A549 (cell line): ENCODE results near the gene MPP2. TPM values are rescaled to one million over a fixed set of nuclear protein-coding genes. Genes with fewer than 3 reads are reported as not detected.

ENCODE experiments used
- ATAC-seq, 2 experiments: fragments of 200-7000 bp in 1 of 2; fragments of >200 bp in 1 of 2; cut with Nextera tagmentation in 1 of 2; cut with Tn5 transposase in 1 of 2; 3 replicates each; pipeline versions ENCODE4 v1.8.0 to v1.9.1; 2018 to 2020; ENCODE audit warnings: mild to moderate bottlenecking in 1 of 2, moderate library complexity in 1 of 2
- CTCF ChIA-PET: fragments of 300-600 bp; sonication (Branson Sonifier 250); formaldehyde crosslinking; extraction: SDS; loops from one replicate; lab custom pipeline; 2021; ENCODE audit warnings: antibody characterized with exemption, inconsistent platforms; lab: Yijun Ruan, JAX
- POLR2A ChIA-PET: fragments of 350-600 bp; formaldehyde crosslinking; extraction: SDS; loops from one replicate; lab custom pipeline; 2021; ENCODE audit warnings: antibody characterized with exemption, inconsistent platforms; lab: Yijun Ruan, JAX
- DNase-seq, 2 experiments: peaks; one replicate each; pipeline versions ENCODE4 v3.0.0 to v3.0.0-alpha.2; 2011 to 2016; ENCODE audit warnings: low read depth in 1 of 2, low spot score in 1 of 2
- FAIRE-seq: peaks from 2 replicates; lab custom pipeline; 2011; peaks lifted over from hg19 to GRCh38; lab: Jason Lieb, UNC
- H3K27ac ChIP-seq, 2 experiments: fragments of >200 bp; sonication (Bioruptor Twin); formaldehyde crosslinking; 3 replicates each; pipeline ENCODE4 v1.5.1; 2016 to 2017
- H3K4me1 ChIP-seq: fragments of >200 bp; sonication (Bioruptor Twin); formaldehyde crosslinking; 3 replicates; pipeline ENCODE4 v1.6.1; 2016
- H3K4me2 ChIP-seq: fragments of >200 bp; sonication (Bioruptor Twin); formaldehyde crosslinking; 3 replicates; pipeline ENCODE4 v1.6.1; 2016
- H3K4me3 ChIP-seq: fragments of >200 bp; sonication (Bioruptor Twin); formaldehyde crosslinking; 3 replicates; pipeline ENCODE4 v1.5.1; 2016
- H3K9me3 ChIP-seq: fragments of >200 bp; sonication (Bioruptor Twin); formaldehyde crosslinking; 3 replicates; pipeline ENCODE4 v1.6.1; 2016
- BHLHE40 ChIP-seq: IDR thresholded peaks from 2 replicates; pipeline ENCODE4 v1.6.1; 2012; ENCODE audit warnings: low read depth, low read length, inconsistent platforms
- CBX2 ChIP-seq: fragments of 200-600 bp; sonication (generic); IDR thresholded peaks from 2 replicates; pipeline ENCODE4 v1.6.1; 2016; ENCODE audit warnings: low read depth, mild to moderate bottlenecking, borderline replicate concordance
- CEBPB ChIP-seq, 2 experiments: fragments of >200 bp in 1 of 2; sonication (Bioruptor Twin) in 1 of 2; formaldehyde crosslinking in 1 of 2; IDR thresholded peaks; 2 replicates each; pipeline ENCODE4 v1.6.1; 2012 to 2016
- CHD4 ChIP-seq: fragments of 200-600 bp; sonication (generic); IDR thresholded peaks from 2 replicates; pipeline ENCODE4 v1.6.1; 2016; ENCODE audit warnings: antibody characterized with exemption, mild to moderate bottlenecking, borderline replicate concordance
- EHF ChIP-seq: fragments of 250-450 bp; sonication (Bioruptor Pico); IDR thresholded peaks from 2 replicates; pipeline ENCODE4 v1.5.0; 2020; ENCODE audit warnings: mild to moderate bottlenecking
- FOSL2 ChIP-seq, 2 experiments: fragments of 450-650 bp in 1 of 2; fragments of >200 bp in 1 of 2; sonication (Bioruptor Twin) in 1 of 2; formaldehyde crosslinking; IDR thresholded peaks; 2 replicates each; pipeline versions ENCODE4 v1.5.0 to v1.6.1; 2016 to 2020; ENCODE audit warnings: mild to moderate bottlenecking in 1 of 2, moderate library complexity in 1 of 2
- FOXS1 ChIP-seq: fragments of 250-450 bp; sonication (Bioruptor Pico); IDR thresholded peaks from 2 replicates; pipeline ENCODE4 v1.5.0; 2020; ENCODE audit warnings: mild to moderate bottlenecking, moderate library complexity
- HDAC2 ChIP-seq: fragments of 200-600 bp; sonication (generic); IDR thresholded peaks from 2 replicates; pipeline ENCODE4 v1.6.1; 2016
- HOXB5 ChIP-seq: fragments of 250-450 bp; sonication (Bioruptor Pico); IDR thresholded peaks from 2 replicates; pipeline ENCODE4 v1.5.0; 2020; ENCODE audit warnings: mild to moderate bottlenecking, moderate library complexity
- KDM5A ChIP-seq: fragments of 200-600 bp; sonication (generic); IDR thresholded peaks from 2 replicates; pipeline ENCODE4 v1.6.1; 2016; ENCODE audit warnings: antibody characterized with exemption, mild to moderate bottlenecking
- MAFK ChIP-seq: fragments of 450-650 bp; IDR thresholded peaks from 2 replicates; pipeline ENCODE4 v1.6.1; 2014; ENCODE audit not compliant: partially characterized antibody
- MAZ ChIP-seq: fragments of 150-350 bp; IDR thresholded peaks from 2 replicates; pipeline ENCODE4 v1.6.1; 2014; ENCODE audit warnings: antibody characterized with exemption, low read depth, low read length, borderline replicate concordance
- NPAS2 ChIP-seq: fragments of 250-450 bp; sonication (Bioruptor Pico); IDR thresholded peaks from 2 replicates; pipeline ENCODE4 v1.8.0; 2022; ENCODE audit warnings: mild to moderate bottlenecking, moderate library complexity, borderline replicate concordance
- POLR2A ChIP-seq: IDR thresholded peaks from 2 replicates; pipeline ENCODE4 v1.6.1; 2012; ENCODE audit warnings: mild to moderate bottlenecking, low read length
- POLR2AphosphoS2 ChIP-seq: conservative IDR thresholded peaks from 2 replicates; pipeline ENCODE4 v1.6.1; 2012; ENCODE audit warnings: low read length, improper control_type of control experiment, inconsistent platforms
- RCOR1 ChIP-seq: fragments of 150-350 bp; IDR thresholded peaks from 2 replicates; pipeline ENCODE4 v1.6.1; 2014; ENCODE audit warnings: antibody characterized with exemption, low read length, low read depth
- RFX5 ChIP-seq: fragments of 450-650 bp; IDR thresholded peaks from 2 replicates; pipeline ENCODE4 v1.7.1; 2014; ENCODE audit warnings: antibody characterized with exemption, mild to moderate bottlenecking, moderate library complexity
- ZNF302 ChIP-seq: fragments of 250-450 bp; sonication (Bioruptor Pico); IDR thresholded peaks from 2 replicates; pipeline ENCODE4 v1.9.0; 2021; ENCODE audit warnings: inconsistent platforms, mild to moderate bottlenecking, moderate library complexity
- WGBS: methylation state at CpG from one replicate; pipeline ENCODE4 v1.1.6; 2017; ENCODE audit errors: missing lambda C conversion rate; 5-methylcytosine and 5-hydroxymethylcytosine counted together
- polyA plus RNA-seq, 4 experiments: library from polyadenylated mRNA; depleted of rRNA in 3 of 4; stranded (reverse); fragments of >200 nt; fragmentation: RNase III in 1 of 4; extraction: RNeasy Plus Mini Kit Qiagen cat#74134 plus additional on column Dnase treatment in 1 of 4; gene quantifications; 2 replicates in 3 of 4; 3 replicates in 1 of 4; pipeline ENCODE4 v1.2.3, GENCODE V29; 2011 to 2017
- TF ChIP-seq, protein P1 (sequence below): fragments of 150-350 bp; IDR thresholded peaks from 2 replicates; pipeline ENCODE4 v1.6.1; 2014; ENCODE audit warnings: low read depth, mild to moderate bottlenecking, low read length
- TF ChIP-seq, protein P2 (sequence below): IDR thresholded peaks from 2 replicates; pipeline ENCODE4 v1.6.1; 2012; ENCODE audit warnings: low read depth, borderline replicate concordance
- TF ChIP-seq, protein P3 (sequence below): fragments of >200 bp; sonication (Bioruptor Twin); formaldehyde crosslinking; IDR thresholded peaks from 2 replicates; pipeline ENCODE4 v1.6.1; 2016
- TF ChIP-seq, protein P4 (sequence below): fragments of 450-650 bp; IDR thresholded peaks from 2 replicates; pipeline ENCODE4 v1.6.1; 2014; ENCODE audit warnings: antibody characterized with exemption
- TF ChIP-seq, protein P5 (sequence below): fragments of 250-450 bp; sonication (Bioruptor Pico); IDR thresholded peaks from 2 replicates; pipeline ENCODE4 v1.5.0; 2020; ENCODE audit warnings: low read depth, mild to moderate bottlenecking, moderate library complexity
- TF ChIP-seq, protein P6 (sequence below): IDR thresholded peaks from 2 replicates; pipeline ENCODE4 v1.6.1; 2012

MPP2 gene
- polyA plus RNA-seq, 2 of the 4 experiments (the other 2 are of a cell fraction), result 3.8 to 4.2 TPM

DNA sequence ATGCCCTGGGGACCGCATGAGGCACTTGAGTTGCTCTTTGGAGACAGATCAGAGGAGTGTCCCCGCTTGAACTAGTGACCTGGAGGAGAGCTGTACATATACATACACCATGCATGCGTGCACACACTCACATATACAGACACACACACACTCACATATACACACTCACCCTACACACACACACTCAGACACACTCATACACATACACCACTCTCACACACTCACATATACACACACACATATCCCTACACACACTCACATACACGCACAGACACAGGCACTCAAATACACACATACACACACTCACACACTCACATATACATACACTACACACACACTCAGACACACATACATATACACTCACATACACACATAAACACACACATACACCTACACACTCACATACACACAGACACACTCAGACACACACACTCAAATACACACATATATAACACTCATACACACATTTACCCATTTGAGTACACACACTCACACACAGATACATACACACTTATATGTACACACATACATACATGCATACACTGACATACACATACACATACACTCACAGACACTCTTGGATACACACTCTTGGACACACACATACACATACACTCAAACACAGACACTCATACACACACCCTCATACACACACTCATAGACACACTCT is 5.4 kb upstream of the MPP2 start:
- FAIRE-seq, result no peak
- H3K4me1 ChIP-seq, result peaks cover 3% of the 10 kb centered on the region
- POLR2A ChIA-PET, result no interaction called here

DNA sequence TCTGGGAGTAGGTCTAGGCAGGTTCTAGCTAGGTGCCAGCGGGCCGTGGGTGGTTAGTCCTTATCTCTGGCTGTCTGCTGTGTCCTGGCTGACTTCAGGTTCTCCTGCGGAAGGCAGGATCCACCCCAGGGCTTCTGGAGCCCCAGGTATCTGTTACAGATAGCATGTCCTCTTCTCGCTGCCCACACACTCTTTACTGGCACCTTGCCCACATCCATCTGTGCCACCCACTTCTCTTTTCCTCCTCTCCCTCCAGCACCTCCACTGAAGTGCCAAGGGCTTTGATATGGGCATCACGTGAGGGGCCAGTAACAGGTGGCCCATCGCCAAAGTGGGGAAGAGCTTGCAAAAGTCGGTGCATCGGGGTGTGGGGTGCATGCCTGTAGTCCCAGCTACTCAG is 4.6 kb upstream of the MPP2 start:
- ChIA-PET POLR2A (no interaction called here), CTCF (interaction anchor here (1.5 to 25.9 kb wide), 7 partner anchors 11 to 132 kb away, joined by 4 to 412 read pairs (median 94); partner anchors contain the start of gene PPY)
- TF ChIP-seq NPAS2 (CRISPR knock-in tag) (no peak), MAFK (no peak), POLR2A (no peak), ZNF302 (CRISPR knock-in tag) (no peak), RFX5 (no peak), POLR2AphosphoS2 (no peak), RCOR1 (no peak), MAZ (no peak), KDM5A (no peak), CBX2 (no peak), CHD4 (no peak), BHLHE40 (no peak), HDAC2 (no peak), CEBPB (IDR thresholded peaks at IDR 0.05) (no peak), HOXB5 (CRISPR knock-in tag) (no peak)
- TF ChIP-seq, protein P1, sequence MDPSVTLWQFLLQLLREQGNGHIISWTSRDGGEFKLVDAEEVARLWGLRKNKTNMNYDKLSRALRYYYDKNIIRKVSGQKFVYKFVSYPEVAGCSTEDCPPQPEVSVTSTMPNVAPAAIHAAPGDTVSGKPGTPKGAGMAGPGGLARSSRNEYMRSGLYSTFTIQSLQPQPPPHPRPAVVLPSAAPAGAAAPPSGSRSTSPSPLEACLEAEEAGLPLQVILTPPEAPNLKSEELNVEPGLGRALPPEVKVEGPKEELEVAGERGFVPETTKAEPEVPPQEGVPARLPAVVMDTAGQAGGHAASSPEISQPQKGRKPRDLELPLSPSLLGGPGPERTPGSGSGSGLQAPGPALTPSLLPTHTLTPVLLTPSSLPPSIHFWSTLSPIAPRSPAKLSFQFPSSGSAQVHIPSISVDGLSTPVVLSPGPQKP, result no peak
- TF ChIP-seq, protein P2, sequence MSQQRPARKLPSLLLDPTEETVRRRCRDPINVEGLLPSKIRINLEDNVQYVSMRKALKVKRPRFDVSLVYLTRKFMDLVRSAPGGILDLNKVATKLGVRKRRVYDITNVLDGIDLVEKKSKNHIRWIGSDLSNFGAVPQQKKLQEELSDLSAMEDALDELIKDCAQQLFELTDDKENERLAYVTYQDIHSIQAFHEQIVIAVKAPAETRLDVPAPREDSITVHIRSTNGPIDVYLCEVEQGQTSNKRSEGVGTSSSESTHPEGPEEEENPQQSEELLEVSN, result no peak
- TF ChIP-seq, protein P3, sequence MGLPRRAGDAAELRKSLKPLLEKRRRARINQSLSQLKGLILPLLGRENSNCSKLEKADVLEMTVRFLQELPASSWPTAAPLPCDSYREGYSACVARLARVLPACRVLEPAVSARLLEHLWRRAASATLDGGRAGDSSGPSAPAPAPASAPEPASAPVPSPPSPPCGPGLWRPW, result no peak
- no peak overlapping the region for H3K4me3 ChIP-seq
- WGBS, result 35% methylated on average over 8 of the region's 8 CpGs
- no peak overlapping the region for H3K4me2 ChIP-seq
- peaks cover 10% of the 10 kb centered on the region for H3K4me1 ChIP-seq
- no peak overlapping the region for H3K27ac ChIP-seq
- no peak for DNase-seq
- no peak for FAIRE-seq
- no peaks in the 10 kb centered on the region for H3K9me3 ChIP-seq
- ATAC-seq, result no peak

More for the DNA sequence above, 5.4 kb upstream of the MPP2 start:
- WGBS, result 13% methylated on average over 4 of the region's 4 CpGs
- CTCF ChIA-PET, result interaction anchor here (2.1 to 25.9 kb wide), 6 partner anchors 10 to 81 kb away, joined by 8 to 412 read pairs (median 142); partner anchors contain the start of gene PPY
- Histone ChIP-seq H3K4me2 (no peak overlapping the region), H3K4me3 (no peak overlapping the region), H3K9me3 (no peaks in the 10 kb centered on the region), H3K27ac (no peak overlapping the region)
- ATAC-seq (no peak), DNase-seq (no peak)
- no peak for TF ChIP-seq KDM5A
- TF ChIP-seq CEBPB (IDR thresholded peaks at IDR 0.05), result no peak
- TF ChIP-seq FOSL2 (IDR thresholded peaks at IDR 0.05), result no peak
- no peak for TF ChIP-seq FOSL2 (CRISPR knock-in tag; IDR thresholded peaks at IDR 0.05)
- TF ChIP-seq EHF (CRISPR knock-in tag), result no peak
- no peak for TF ChIP-seq ZNF302 (CRISPR knock-in tag)
- TF ChIP-seq HOXB5 (CRISPR knock-in tag), result no peak
- TF ChIP-seq, protein P4, sequence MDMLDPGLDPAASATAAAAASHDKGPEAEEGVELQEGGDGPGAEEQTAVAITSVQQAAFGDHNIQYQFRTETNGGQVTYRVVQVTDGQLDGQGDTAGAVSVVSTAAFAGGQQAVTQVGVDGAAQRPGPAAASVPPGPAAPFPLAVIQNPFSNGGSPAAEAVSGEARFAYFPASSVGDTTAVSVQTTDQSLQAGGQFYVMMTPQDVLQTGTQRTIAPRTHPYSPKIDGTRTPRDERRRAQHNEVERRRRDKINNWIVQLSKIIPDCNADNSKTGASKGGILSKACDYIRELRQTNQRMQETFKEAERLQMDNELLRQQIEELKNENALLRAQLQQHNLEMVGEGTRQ, result no peak
- TF ChIP-seq, protein P5, sequence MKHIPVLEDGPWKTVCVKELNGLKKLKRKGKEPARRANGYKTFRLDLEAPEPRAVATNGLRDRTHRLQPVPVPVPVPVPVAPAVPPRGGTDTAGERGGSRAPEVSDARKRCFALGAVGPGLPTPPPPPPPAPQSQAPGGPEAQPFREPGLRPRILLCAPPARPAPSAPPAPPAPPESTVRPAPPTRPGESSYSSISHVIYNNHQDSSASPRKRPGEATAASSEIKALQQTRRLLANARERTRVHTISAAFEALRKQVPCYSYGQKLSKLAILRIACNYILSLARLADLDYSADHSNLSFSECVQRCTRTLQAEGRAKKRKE (CRISPR knock-in tag), result no peak
- TF ChIP-seq, protein P6, sequence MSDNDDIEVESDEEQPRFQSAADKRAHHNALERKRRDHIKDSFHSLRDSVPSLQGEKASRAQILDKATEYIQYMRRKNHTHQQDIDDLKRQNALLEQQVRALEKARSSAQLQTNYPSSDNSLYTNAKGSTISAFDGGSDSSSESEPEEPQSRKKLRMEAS, result no peak
- no peak for TF ChIP-seq FOXS1 (CRISPR knock-in tag)
- TF ChIP-seq RCOR1, result no peak
- TF ChIP-seq NPAS2 (CRISPR knock-in tag), result no peak
